Mucosa of rectum (tissue), 2 donors: ENCODE measurements around the gene COPA.

Experiments
- H3K27ac ChIP-seq, 2 donors: one replicate each; pipeline ENCODE4 v1.7.0; 2013; ENCODE audit warnings: inconsistent platforms in 2 of 2, low read depth in 2 of 2, low read length in 2 of 2
- H3K27me3 ChIP-seq, 2 donors: one replicate each; pipeline ENCODE4 v1.7.0; 2013; ENCODE audit warnings: low read length in 2 of 2; ENCODE audit not compliant: control insufficient read depth in 2 of 2, insufficient read depth in 2 of 2
- H3K36me3 ChIP-seq, 2 donors: one replicate each; pipeline ENCODE4 v1.7.0; 2013; ENCODE audit warnings: low read length in 2 of 2; ENCODE audit not compliant: control insufficient read depth in 2 of 2, insufficient read depth in 2 of 2
- H3K4me1 ChIP-seq, 2 donors: one replicate each; pipeline ENCODE4 v1.7.0; 2013; ENCODE audit warnings: low read length in 2 of 2, mild to moderate bottlenecking in 1 of 2; ENCODE audit not compliant: control insufficient read depth in 2 of 2, insufficient read depth in 2 of 2
- H3K4me3 ChIP-seq, 2 donors: one replicate each; pipeline ENCODE4 v1.7.0; 2013; ENCODE audit warnings: low read length in 2 of 2
- H3K9ac ChIP-seq, 2 donors: one replicate each; pipeline ENCODE4 v1.7.0; 2013; ENCODE audit warnings: low read length in 2 of 2, low read depth in 1 of 2, mild to moderate bottlenecking in 1 of 2
- H3K9me3 ChIP-seq, 2 donors: one replicate each; pipeline ENCODE4 v1.7.0; 2013; ENCODE audit warnings: low read length in 2 of 2; ENCODE audit not compliant: control insufficient read depth in 2 of 2
- donor health status: healthy.
- donor health status: Normal muscosa, but diverticular disease.

COPA gene

GRCh38 chr1:160277330-160277729 is 65.7 kb downstream of the COPA start:
- Histone ChIP-seq H3K9me3 (no peaks in the 10 kb centered on the region), H3K36me3 (peaks cover 45 to 54% of the 10 kb centered on the region in 2 donors)

GRCh38 chr1:160271025-160271424 is 72.0 kb downstream of the COPA start:
- H3K9me3 ChIP-seq, result no peaks in the 10 kb centered on the region

More at GRCh38 chr1:160277330-160277729, 65.7 kb downstream of the COPA start:
- Histone ChIP-seq H3K4me1 (no peaks in the 10 kb centered on the region), H3K27ac (no peak overlapping the region), H3K9ac (no peak overlapping the region), H3K4me3 (no peak overlapping the region), H3K27me3 (no peaks in the 10 kb centered on the region)

GRCh38 chr1:160267284-160267991 is 75.6 kb downstream of the COPA start:
- Histone ChIP-seq H3K4me3 (no peak overlapping the region), H3K36me3 (no peaks in the 10 kb centered on the region), H3K9ac (no peak overlapping the region), H3K4me1 (peaks cover 0 to 11% of the 10 kb centered on the region in 2 donors), H3K9me3 (no peaks in the 10 kb centered on the region), H3K27me3 (no peaks in the 10 kb centered on the region), H3K27ac (no peak overlapping the region)

More at GRCh38 chr1:160271025-160271424, 72.0 kb downstream of the COPA start:
- Histone ChIP-seq H3K4me3 (no peak overlapping the region), H3K36me3 (no peaks in the 10 kb centered on the region), H3K4me1 (no peaks in the 10 kb centered on the region), H3K27ac (no peak overlapping the region), H3K9ac (no peak overlapping the region), H3K27me3 (no peaks in the 10 kb centered on the region)

GRCh38 chr1:160264795-160265307 is 78.2 kb downstream of the COPA start:
- no peaks in the 10 kb centered on the region for H3K36me3 ChIP-seq
- no peaks in the 10 kb centered on the region for H3K27me3 ChIP-seq
- H3K4me3 ChIP-seq, result no peak overlapping the region
- H3K9me3 ChIP-seq, result no peaks in the 10 kb centered on the region
- H3K27ac ChIP-seq, result no peak overlapping the region
- no peak overlapping the region for H3K9ac ChIP-seq
- H3K4me1 ChIP-seq, result peaks cover 8 to 19% of the 10 kb centered on the region in 2 donors

GRCh38 chr1:160261893-160262794 is 80.9 kb downstream of the COPA start, which contains the start of gene DCAF8:
Gene DCAF8 (minus strand): TSS chr1:160262549. CDS start chr1:160244008, 18,541 bp downstream.
- Histone ChIP-seq H3K4me1 (peaks cover 8 to 19% of the 10 kb centered on the region in 2 donors), H3K9ac (peak within 1 kb of the TSS; percentile 95 to 99), H3K36me3 (no peaks in the 10 kb centered on the region), H3K4me3 (peak within 1 kb of the TSS; percentile 87 to 97), H3K9me3 (no peaks in the 10 kb centered on the region), H3K27me3 (no peaks in the 10 kb centered on the region), H3K27ac (peak within 1 kb of the TSS; percentile 94 to 98)

GRCh38 chr1:160261556-160261892 is 81.5 kb downstream of the COPA start:
- Histone ChIP-seq H3K27ac (peak overlapping the region; percentile 94 to 98), H3K27me3 (no peaks in the 10 kb centered on the region), H3K9me3 (no peaks in the 10 kb centered on the region), H3K9ac (peak overlapping the region; percentile 95 to 99), H3K36me3 (no peaks in the 10 kb centered on the region), H3K4me1 (peaks cover 8 to 19% of the 10 kb centered on the region in 2 donors), H3K4me3 (peak overlapping the region; percentile 87 to 97)

- Histone ChIP-seq H3K27me3 (no peaks in the 10 kb centered on the region), H3K36me3 (no peaks in the 10 kb centered on the region), H3K27ac (peak overlapping the region in 1 of 2 donors; percentile 29), H3K9ac (peak overlapping the region; percentile 43 to 95), H3K4me1 (peaks cover 8 to 19% of the 10 kb centered on the region in 2 donors), H3K9me3 (no peaks in the 10 kb centered on the region), H3K4me3 (peak overlapping the region; percentile 87 to 97)
Observed at GRCh38 chr1:160260406-160261382, 82.4 kb downstream of the COPA start.

- no peaks in the 10 kb centered on the region for H3K27me3 ChIP-seq
- peaks cover 8 to 16% of the 10 kb centered on the region in 2 donors for H3K4me1 ChIP-seq
- H3K9me3 ChIP-seq, result no peaks in the 10 kb centered on the region
- no peak overlapping the region for H3K9ac ChIP-seq
- peaks cover 0 to 3% of the 10 kb centered on the region in 2 donors for H3K36me3 ChIP-seq
- no peak overlapping the region for H3K4me3 ChIP-seq
- H3K27ac ChIP-seq, result no peak overlapping the region
Observed at GRCh38 chr1:160258177-160258798, 84.8 kb downstream of the COPA start.

- peaks cover 8% of the 10 kb centered on the region in 2 donors for H3K4me1 ChIP-seq
- H3K4me3 ChIP-seq, result no peak overlapping the region
- no peaks in the 10 kb centered on the region for H3K9me3 ChIP-seq
- no peaks in the 10 kb centered on the region for H3K27me3 ChIP-seq
- no peak overlapping the region for H3K27ac ChIP-seq
- H3K36me3 ChIP-seq, result peaks cover 0 to 3% of the 10 kb centered on the region in 2 donors
- H3K9ac ChIP-seq, result no peak overlapping the region
Observed at GRCh38 chr1:160257411-160258015, 85.5 kb downstream of the COPA start.
